Astrocyte of the cerebellum (primary cell): ENCODE results near the gene RPS8.
"Not testable (repeated sequence)": the region's sequence is repeated elsewhere in the genome, so short reads cannot be mapped to it uniquely, and the experiment has no call there.

ENCODE experiments used
- DNase-seq: peaks from one replicate; pipeline ENCODE4 v3.0.0-alpha.2; 2011; ENCODE audit warnings: low read depth
- H3K4me3 ChIP-seq: 2 replicates; pipeline ENCODE4 v1.5.1; 2011; ENCODE audit warnings: mild to moderate bottlenecking, low read depth, low read length, moderate library complexity
- CTCF ChIP-seq: IDR thresholded peaks from 2 replicates; pipeline ENCODE4 v1.5.1; 2012; ENCODE audit warnings: low read length, low read depth, moderate library complexity, mild to moderate bottlenecking; ENCODE audit errors: missing control alignments
- in situ Hi-C: cut with HindIII; loops from 2 replicates; pipeline ENCODE4 v1.10.0; 2017; ENCODE audit warnings: low sequenced_read_pairs

Gene RPS8

GRCh38 chr1:44786841-44787426 lies 11.6 kb downstream of the RPS8 start:
- no peak overlapping the region for H3K4me3 ChIP-seq
- in situ Hi-C loops = no loop called here
- no peak for DNase-seq
- TF ChIP-seq CTCF = no peak

- no peak for DNase-seq
- in situ Hi-C loops = no loop called here
- no peak overlapping the region for H3K4me3 ChIP-seq
- no peak for TF ChIP-seq CTCF
Observed at GRCh38 chr1:44787506-44787905, 12.2 kb downstream of the RPS8 start.

GRCh38 chr1:44788120-44788860 lies 12.9 kb downstream of the RPS8 start, which contains the start of gene BEST4:
TSS of gene BEST4 (minus strand) at chr1:44788170. CDS start at chr1:44787705, 465 bp downstream.
- no peak for DNase-seq
- TF ChIP-seq CTCF = no peak
- in situ Hi-C loops = no loop called here
- H3K4me3 ChIP-seq = no peak within 1 kb of the TSS

GRCh38 chr1:44790968-44791801 lies 15.8 kb downstream of the RPS8 start:
- in situ Hi-C loops = no loop called here
- no peak overlapping the region for H3K4me3 ChIP-seq
- TF ChIP-seq CTCF = no peak
- no peak for DNase-seq

GRCh38 chr1:44792736-44793502 lies 17.6 kb downstream of the RPS8 start:
- in situ Hi-C loops = no loop called here
- TF ChIP-seq CTCF = no peak
- H3K4me3 ChIP-seq = no peak overlapping the region
- no peak for DNase-seq

GRCh38 chr1:44797886-44798285 lies 22.5 kb downstream of the RPS8 start:
- in situ Hi-C loops, DNase-seq, H3K4me3 ChIP-seq: not testable (repeated sequence)
